GM12892 (cell line): ENCODE measurements around the gene NT5C1A.

Experiments used
- DNase-seq: peaks from one replicate; pipeline ENCODE4 v3.0.0; 2011; ENCODE audit not compliant: insufficient read length
- FAIRE-seq: peaks from 2 replicates; lab custom pipeline; 2011; peaks lifted over from hg19 to GRCh38; lab: Jason Lieb, UNC
- POLR2A ChIP-seq: IDR thresholded peaks from 2 replicates; pipeline ENCODE4 v1.6.1; 2011; ENCODE audit warnings: low read depth, low read length, control low read depth
- POLR2AphosphoS5 ChIP-seq: IDR thresholded peaks from 2 replicates; pipeline ENCODE4 v1.6.1; 2011; ENCODE audit warnings: low read depth, low read length, control low read depth
- TAF1 ChIP-seq: IDR thresholded peaks from 2 replicates; pipeline ENCODE4 v1.6.1; 2011; ENCODE audit warnings: low read depth, mild to moderate bottlenecking, control low read depth, low read length, borderline replicate concordance

NT5C1A gene

DNA sequence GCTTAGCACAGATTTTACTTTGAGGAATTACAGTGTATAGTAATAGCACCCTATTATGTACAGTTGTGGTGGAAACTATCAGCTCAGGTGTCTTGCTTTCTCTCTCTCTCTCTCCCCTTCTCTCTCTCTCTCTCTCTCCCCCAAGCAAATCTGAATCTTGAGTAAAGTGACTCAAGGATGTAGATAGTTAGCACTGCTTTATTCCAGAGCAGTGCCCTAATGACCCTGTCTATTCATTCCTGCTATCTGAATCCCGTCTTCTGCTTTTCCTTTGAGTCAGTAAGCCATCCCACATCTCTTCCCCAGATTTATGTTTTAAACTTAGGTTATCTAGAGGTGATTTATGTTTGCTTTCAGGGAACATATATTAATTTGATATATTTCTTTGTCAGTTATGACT, 24.5 kb upstream of the NT5C1A start:
- DNase-seq (no peak), FAIRE-seq (no peak)
- TF ChIP-seq TAF1 (no peak), POLR2AphosphoS5 (no peak), POLR2A (no peak)

DNA sequence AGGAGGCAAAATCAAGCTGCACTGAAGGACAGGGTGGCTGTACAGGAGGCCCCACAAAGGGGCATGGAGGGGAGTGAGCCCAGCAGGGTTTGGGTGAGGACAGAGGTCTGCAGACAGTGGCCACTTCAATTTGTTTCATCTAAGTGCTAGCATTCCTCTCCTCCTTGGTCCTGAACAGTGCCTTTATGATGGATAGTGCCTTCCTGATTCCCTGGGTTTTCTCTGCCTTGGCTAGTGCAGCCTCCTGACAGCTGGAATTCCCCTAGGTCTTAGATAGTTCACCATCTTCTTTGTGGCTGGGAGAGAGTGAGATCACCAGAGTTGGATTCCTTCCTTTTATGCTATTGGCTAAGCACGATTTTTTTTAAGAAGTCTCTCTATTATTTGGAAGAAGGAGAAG, 23.1 kb upstream of the NT5C1A start:
- DNase-seq: no peak
- no peak for FAIRE-seq
- no peak for TF ChIP-seq TAF1
- TF ChIP-seq POLR2AphosphoS5: no peak
- TF ChIP-seq POLR2A: no peak

DNA sequence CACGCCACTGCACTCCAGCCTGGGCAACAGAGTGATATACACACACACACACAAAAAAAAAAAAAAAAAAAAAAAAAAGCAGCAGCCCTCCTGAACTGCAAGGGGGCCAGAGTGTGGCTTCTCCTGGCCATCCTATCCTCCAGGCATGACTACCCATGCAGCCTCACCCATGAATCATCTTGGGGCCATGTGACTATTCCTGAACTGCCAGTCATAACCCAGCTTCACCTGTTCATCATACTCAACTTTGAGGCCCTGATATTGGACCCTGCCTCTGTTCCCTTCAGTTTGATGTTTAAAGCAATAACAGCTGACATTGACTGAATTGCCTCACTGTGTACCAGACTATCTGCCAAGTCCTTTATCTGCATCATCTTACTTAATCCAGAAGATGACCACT, 22.1 kb upstream of the NT5C1A start:
- no peak for DNase-seq
- no peak for FAIRE-seq
- TF ChIP-seq POLR2AphosphoS5 (no peak), POLR2A (no peak), TAF1 (no peak)

DNA sequence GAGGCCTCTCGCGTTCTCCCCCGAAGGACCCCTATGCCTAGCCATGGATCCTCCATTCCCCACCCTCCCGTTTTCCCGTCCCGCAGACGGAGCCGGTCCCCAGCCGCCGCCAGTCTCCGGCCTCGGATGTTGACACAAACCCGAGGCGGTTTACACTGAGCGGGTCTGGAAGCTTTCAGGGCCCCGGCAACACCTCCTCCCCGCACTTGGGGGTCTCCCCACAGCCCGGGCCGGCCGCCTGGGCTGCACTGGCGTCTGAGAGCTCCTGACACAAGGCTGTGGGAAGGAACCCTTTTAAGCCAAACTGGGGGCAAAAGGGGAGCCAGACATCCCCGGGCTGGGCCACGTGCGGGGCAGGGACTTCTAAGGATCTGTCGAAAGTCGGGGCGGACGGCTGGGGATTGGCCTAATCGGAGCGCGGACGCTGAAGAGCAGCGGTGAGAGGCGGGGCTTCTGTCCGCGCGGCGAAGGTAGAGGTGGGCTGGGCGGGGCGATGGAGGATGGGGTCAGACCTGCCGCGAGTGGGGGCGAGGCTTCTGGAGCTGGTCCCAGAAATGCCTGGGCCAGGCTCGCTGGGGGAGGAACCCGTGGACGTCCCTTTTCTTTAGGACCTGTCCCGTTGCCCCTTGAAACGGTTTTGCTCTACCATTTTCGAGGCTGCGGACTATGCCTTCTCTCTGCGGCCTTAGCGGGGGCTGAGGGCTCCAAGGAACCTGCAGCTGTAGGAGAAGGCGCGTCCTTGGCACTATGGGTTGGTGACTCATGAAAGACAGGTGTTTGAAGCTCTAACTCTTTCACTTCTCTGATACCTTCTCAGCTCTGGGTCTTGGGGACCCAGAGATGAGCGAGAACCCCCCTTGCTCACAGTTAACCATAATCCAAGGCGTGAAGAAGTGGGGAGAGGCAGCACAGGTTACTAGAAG, 20.5 kb upstream of the NT5C1A start:
- FAIRE-seq (peak; percentile 27), DNase-seq (no peak)
- no peak for TF ChIP-seq POLR2AphosphoS5
- TF ChIP-seq POLR2A: no peak
- no peak for TF ChIP-seq TAF1

DNA sequence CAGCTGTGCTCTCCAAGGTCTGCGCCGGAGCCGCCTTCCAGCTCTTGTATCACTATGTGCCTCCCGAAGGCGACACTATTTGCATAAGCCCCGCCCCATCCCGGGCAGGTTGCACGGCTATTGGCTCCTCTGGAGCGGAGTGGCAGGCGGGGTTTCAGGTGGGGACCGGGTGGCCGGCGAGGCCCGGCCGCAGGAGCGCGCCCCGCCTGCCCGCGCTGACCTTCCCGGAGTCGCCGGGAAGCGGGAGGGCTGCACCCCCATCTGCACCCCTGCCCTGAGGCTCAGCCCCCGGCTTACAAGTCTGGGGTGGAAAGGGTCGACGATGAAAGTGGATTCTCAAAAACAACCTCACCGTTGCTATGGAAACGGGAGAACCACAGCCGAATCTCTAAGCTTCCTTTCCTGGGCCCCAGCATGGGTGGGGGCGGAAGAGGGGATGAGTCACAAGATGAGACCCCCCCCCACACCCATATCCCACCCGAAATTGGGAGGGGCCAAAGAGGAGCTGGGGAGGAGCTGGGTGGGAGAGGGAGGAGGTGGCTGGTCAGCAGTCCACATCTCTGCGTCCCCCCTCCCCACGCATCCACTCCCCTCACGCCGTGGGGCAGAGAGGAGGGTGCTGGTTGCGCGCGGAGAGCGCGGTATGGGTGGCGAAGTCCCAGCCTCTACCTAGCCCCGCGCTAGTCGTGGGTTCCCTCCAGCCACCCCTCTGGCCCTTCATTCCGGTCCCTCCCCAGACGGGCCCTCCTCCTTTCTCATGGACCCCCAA, 19.7 kb upstream of the NT5C1A start, which contains the start of gene HPCAL4:
TSS of gene HPCAL4 (minus strand) at position 51 of the 769 bp plus-strand sequence. CDS start 6,830 bp downstream, outside the sequence.
- TF ChIP-seq POLR2A (no peak), TAF1 (no peak), POLR2AphosphoS5 (no peak)
- FAIRE-seq (peak; percentile 97), DNase-seq (peak; percentile 78)

DNA sequence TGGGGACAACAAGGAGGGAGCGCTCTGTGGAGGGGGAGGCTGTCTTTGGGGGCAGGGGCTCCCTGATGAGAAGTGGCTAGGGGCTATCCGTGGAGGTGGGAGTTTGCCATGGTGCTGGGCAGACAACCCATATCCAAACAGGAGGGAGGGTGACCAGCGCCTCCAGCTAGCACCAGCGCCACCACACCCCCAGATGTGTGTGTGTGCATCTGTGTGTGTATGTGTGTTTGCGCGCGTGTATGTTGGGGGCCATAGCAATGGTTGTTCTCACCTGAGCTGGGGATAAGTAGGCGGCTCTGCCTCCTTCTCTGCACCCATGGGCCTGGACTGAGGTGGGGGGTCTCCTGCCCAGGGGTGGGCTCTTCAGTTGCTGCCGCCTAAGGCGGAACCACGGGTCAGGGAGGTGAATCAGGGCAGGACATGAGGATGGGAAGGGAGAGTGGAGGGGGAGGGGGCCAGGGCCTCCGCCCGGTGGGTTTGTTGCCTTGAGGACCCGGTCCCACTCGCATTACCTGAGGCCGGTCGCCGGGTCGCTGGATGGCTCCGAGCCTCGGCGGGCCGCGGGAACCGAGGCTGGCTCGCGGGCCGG, 19.0 kb upstream of the NT5C1A start:
- TF ChIP-seq TAF1 (no peak), POLR2AphosphoS5 (no peak), POLR2A (no peak)
- DNase-seq: no peak
- FAIRE-seq: no peak

DNA sequence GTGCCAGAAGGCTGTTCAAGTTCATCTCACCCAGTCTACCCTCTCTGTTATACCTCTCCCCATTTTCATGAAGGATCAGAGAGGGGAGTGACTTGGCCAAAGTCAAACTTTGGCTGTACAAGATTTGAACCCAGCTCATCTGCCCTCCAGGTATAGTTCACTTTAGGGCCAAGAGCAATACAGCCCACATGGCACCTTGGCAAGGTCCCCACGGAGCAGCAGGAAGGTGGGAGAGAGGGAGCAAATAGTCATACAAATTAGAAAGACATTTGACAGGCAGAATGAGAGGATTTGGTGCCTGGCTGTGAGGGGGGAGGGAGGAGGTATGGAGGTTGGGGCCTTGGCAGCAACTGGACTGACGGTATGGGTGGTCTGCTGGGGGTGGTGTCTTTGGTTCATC, 18.3 kb upstream of the NT5C1A start:
- FAIRE-seq: no peak
- TF ChIP-seq TAF1 (no peak), POLR2AphosphoS5 (no peak), POLR2A (no peak)
- DNase-seq: no peak

DNA sequence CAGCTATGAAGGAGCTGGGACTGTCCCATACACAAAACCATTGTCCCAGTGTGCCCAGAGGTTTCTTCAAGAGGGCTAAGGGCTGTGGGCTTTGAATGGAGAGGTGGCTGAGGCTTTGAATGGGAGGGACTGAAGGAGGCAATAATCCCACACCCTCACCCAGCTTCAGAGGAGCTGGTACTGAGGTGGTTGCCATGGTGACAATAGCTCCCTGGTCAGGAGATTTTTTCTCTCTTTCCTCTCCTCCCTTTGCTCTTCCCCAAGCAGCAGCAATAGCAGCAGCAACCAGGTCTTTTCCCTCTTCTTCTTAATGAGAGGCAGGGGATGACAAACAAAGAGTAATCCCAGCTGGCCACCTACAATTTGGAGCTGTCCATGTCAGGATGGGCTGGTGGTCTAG, 17.7 kb upstream of the NT5C1A start:
- FAIRE-seq (peak; percentile 44), DNase-seq (no peak)
- no peak for TF ChIP-seq POLR2A
- no peak for TF ChIP-seq POLR2AphosphoS5
- no peak for TF ChIP-seq TAF1

DNA sequence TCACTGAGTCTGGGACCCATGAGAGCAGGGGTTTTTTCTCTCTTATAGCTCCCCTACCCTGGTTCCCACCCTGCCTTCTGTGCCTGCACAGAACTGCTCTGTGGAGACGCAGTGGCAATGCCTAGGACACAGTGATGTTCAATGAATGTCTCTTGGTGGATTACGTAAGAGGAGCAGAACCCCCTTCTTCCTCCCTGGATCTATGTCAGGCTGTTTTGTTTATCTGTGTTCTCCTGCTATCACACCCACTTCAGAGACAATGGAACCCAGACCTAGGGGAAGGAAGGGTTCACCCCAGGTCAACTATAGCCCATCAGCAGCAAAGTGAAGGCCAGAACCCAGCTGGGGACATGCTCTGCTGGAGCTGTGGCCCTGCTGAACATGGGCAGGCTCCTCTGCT, 17.3 kb upstream of the NT5C1A start:
- TF ChIP-seq POLR2A (no peak), POLR2AphosphoS5 (no peak)

DNA sequence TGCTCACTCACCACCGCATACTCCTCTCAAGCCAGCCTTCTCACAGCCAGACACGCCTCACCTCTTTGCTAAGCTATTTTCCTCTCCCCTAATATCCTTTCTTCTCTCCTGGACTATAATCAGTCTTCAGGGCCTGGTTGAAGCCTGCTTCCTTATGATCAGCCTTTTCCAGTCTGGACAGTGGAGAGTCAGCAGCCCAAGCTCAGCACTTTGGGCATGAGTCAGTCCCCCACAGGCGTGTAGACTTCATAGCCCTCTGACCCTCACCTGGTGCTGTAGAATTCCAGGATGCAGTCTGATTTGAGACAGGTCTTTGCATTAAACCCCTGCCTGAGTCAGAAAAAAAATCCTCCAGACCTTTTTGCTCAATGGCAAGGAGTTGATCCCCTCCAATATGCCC, 16.8 kb upstream of the NT5C1A start:
- no peak for TF ChIP-seq TAF1
- no peak for FAIRE-seq
- DNase-seq: no peak

More for the DNA sequence above, 17.3 kb upstream of the NT5C1A start:
- no peak for FAIRE-seq
- no peak for DNase-seq

DNA sequence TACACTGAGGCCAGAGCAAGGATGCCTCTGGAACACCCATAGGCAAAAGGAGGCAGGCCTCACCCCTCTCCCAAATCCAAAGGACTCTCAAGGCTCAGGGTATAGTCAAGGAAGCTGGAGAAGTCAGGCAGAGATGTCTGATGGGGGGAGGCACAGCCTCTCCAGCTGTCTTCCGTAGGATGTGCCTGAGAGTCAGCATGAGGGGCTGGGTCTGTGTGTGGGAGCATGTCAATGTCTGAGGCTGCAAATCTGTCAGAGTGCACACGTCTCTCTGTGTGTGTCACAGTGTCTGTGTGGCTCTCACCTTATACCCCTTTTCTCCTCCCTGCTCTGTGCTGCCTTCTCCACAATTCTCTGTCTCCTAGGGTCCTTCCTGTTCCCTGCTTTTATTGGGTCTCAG, 15.3 kb upstream of the NT5C1A start:
- DNase-seq: no peak
- no peak for TF ChIP-seq TAF1
- no peak for TF ChIP-seq POLR2A
- TF ChIP-seq POLR2AphosphoS5: no peak
- no peak for FAIRE-seq

DNA sequence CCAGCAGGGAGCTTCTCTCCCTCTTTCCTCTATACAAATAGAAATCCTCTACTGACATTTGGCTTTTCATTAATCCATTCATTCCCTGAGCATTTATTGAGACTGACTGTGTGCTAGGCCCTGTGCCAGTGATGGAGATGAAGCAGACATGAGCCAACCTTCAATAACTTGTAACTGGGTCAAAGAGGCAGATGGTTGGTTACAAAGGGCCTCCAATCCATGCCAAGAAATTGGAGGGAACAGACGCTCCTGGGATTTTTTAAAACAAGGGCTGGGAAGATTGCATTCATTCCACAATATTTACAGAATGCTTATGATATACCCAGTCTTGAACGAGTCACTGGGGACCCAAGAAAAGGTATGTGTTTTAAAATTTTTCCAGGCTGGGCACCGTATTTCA, 13.2 kb upstream of the NT5C1A start:
- DNase-seq (no peak), FAIRE-seq (no peak)
- no peak for TF ChIP-seq POLR2A
- no peak for TF ChIP-seq POLR2AphosphoS5
- TF ChIP-seq TAF1: no peak
